Body of pancreas (tissue), 4 donors: ENCODE data around the gene CAMTA1.

Experiments
- POLR2A ChIP-seq, 3 donors: fragments of 450-650 bp; IDR thresholded peaks; one replicate each; pipeline ENCODE4 v1.6.1; 2016; ENCODE audit warnings: antibody characterized with exemption in 3 of 3, mild to moderate bottlenecking in 2 of 3
- TF ChIP-seq, protein P1 (sequence below), 7 experiments: fragments of 450-650 bp in 4 of 7; fragments of 200-600 bp in 3 of 7; sonication (generic) in 3 of 7; IDR thresholded peaks; one replicate each; pipeline ENCODE4 v1.5.1; 2016 to 2019; ENCODE audit warnings: antibody characterized with exemption in 7 of 7

GRCh38 chr1:7159116-7159781 is 374.0 kb downstream of the CAMTA1 start:
- TF ChIP-seq, protein P1, sequence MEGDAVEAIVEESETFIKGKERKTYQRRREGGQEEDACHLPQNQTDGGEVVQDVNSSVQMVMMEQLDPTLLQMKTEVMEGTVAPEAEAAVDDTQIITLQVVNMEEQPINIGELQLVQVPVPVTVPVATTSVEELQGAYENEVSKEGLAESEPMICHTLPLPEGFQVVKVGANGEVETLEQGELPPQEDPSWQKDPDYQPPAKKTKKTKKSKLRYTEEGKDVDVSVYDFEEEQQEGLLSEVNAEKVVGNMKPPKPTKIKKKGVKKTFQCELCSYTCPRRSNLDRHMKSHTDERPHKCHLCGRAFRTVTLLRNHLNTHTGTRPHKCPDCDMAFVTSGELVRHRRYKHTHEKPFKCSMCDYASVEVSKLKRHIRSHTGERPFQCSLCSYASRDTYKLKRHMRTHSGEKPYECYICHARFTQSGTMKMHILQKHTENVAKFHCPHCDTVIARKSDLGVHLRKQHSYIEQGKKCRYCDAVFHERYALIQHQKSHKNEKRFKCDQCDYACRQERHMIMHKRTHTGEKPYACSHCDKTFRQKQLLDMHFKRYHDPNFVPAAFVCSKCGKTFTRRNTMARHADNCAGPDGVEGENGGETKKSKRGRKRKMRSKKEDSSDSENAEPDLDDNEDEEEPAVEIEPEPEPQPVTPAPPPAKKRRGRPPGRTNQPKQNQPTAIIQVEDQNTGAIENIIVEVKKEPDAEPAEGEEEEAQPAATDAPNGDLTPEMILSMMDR (IDR thresholded peaks at IDR 0.05), result no peak
- no peak for TF ChIP-seq POLR2A (IDR thresholded peaks at IDR 0.05)
